ENCODE data around the gene TBCA.

The TBCA gene, protein sequence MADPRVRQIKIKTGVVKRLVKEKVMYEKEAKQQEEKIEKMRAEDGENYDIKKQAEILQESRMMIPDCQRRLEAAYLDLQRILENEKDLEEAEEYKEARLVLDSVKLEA

DNA sequence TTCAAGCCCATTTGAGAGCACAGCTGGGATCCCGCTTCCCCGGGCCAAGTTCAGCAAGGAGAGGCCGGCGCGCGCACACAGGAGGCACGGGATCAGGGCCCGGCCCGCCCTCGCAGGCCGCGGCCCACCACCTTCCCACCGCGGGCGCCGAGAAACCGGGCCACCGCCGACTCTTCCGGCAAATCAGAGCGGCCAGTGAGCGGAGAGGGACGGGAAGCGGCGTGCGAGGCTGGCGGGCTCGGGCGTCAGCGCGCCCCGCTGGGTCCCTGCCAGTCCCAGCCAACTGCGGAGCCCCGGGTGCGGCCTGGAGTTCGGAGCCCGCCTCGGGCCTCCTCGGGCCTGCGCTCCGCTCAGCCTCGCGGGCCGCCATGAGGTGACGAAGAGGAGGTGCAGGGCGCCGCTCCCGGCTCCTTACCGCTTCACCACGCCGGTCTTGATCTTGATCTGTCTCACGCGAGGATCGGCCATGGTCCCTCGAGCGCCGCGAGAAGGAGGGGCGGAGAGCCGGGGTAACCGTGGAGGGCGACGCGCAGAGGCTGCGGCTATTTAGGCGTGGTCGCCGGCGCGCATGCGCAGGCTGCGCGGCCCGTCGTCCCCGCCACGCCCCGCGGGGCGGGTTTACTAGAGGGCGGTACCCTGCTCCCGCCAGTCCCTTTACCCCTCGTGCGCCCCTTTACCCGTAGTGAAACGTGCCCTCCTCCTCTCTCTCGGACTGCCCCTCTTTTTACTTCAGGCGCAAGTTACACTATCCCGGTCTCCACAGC, at the start of gene TBCA:
Gene TBCA, minus strand, starts transcription at position 550 of the 764 bp plus-strand sequence. Its CDS starts 82 bp downstream, at position 468.
- DNase-seq = peak; percentile 95

DNA sequence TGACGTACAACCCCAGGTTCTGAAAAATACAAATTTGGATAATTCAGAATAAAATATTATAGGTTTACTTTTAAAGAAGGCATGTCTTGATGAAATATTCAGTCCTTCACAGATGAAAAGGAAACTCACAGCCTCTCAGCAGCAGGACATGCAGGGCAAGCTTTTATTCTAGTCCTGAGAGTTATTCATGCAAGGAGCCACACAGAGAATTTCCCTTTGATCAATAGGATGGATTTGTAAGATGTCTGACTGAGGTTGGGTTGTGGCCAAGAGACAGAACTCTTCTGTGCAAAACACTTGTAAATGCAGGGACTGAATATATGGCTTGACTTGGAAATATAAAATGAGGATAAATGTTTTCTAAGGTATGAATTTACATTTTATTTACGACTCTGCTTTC, 48.8 kb upstream of the TBCA start:
- no peak for DNase-seq

DNA sequence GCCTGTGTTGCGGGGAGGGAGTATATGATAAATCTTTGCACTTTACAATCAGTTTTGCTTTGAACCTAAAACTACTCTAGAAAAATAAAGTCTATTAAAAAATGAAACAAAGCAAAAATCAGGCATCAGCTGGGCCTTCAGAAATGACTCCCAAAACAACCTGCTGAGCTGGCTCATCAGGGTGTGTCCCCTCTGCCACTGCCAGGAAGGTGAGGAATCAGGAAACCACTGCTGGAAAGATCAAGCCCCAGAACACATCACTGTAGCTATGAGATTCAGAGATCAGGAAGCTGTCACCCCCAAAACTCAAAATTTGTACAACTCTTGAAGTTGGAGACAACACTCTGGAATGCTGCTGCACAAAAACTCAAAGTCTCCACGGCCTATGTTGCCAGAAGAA, 40.5 kb upstream of the TBCA start:
- DNase-seq = no peak

DNA sequence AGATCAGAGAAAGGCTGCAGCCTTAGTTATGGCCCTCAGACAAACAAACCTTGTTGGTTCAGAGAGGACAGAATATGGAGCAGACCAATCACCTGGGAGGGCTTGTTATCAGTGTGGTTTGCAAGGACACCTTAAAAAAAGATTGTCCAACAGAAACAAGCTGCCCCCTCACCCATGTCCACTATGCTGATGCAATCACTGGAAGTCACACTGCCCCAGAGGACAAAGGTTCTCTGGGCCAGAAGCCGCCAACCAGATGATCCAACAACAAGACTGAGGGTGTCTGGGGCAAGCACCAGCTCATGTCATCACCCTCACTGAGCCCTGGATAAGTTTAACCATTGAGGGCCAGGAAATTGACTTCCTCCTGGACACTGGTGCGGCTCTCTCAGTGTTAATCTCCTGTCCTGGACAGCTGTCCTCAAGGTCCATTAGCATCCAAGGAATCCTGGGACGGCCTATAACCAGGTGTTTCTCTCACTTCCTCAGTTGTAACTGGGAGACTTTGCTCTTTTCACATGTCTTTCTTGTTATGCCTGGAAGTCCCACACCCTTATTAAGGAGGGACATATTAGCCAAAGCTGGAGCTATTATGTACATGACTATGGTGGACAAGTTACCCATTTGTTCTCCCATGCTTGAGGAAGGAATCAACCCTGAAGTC, 36.9 kb upstream of the TBCA start:
- no peak for DNase-seq

DNA sequence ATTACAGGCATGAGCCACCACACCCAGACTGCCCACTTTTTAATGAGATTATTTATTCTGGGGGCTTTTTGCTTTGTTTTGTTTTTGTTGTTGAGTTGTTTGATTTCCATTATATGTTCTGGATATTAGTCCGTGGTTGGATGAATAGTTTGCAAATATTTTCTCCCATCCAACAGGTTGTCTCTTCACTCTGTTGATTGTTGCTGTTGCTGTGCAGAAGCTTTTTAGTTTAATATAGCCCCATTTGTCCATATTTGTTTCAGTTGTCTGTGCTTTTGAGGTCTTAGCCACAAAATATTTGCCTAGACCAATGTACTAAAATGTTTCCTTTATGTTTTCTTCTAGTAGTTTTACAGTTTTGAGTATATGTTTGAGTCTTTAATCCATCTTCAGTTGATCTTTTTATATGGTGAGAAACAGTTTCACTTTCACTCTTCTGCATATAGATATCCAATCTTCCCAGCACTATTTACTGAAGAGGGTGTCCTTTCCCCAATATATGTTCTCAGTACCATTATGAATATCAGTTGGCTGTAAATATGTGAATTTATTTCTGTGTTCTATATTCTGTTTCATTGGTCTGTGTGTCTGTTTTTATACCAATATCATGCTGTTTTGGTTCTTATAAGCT, 30.2 kb upstream of the TBCA start:
- no peak for DNase-seq

DNA sequence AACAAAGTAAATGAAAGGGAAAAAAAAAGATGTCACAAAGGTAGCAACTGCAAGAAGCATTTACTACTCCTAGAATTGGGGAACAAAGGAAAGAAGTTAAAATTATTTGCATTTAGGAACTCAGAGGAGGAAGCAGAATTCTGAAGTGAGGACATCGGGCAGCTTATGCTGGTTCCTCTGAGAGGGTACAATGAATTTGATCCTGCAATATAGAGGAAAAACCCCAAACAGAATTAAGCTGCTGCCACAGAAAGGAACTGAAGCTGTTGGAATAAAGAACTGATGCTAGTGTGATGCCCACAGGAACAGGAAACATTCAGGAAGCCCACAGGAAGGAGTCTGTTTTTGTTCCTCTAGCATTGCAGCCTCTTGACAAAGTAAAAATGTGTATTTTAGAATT, 22.3 kb upstream of the TBCA start:
- DNase-seq = no peak

DNA sequence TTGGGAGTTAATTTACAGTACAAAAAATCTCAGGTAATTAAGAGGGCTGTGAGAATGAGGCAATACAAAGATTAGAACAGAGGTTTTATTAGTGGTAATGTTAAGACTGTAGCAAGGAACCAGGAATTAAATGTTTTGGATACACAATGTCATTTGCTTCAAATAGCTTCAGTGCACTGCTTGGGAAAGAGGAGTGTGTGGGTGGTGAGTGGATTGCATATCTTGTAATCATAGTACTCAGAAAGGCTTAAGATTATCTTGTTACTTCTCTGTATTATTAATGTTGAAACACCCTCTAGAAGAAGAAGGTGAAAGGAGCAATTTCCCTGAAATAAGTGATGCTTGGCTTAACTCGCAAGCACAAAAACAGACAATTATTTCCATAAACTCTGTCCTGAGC, 21.0 kb upstream of the TBCA start:
- no peak for DNase-seq

DNA sequence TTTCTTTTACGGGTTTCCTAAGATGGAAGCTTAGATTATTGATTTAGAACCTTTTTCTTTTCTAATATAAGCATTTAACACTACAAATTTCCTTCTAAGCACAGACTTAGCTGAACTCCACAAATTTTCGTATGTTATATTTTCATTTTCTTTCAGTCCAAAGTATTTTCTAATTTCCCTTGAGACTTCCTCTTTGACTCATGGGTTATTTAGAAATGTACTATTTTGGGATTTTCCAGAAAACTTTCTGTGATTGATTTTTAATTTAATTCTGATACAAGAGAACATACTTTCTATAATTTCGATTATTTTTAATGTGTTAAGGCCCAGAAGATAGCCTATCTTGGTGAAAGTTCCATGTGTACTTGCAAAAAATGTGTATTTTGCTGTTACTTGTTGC, 19.7 kb upstream of the TBCA start:
- no peak for DNase-seq

DNA sequence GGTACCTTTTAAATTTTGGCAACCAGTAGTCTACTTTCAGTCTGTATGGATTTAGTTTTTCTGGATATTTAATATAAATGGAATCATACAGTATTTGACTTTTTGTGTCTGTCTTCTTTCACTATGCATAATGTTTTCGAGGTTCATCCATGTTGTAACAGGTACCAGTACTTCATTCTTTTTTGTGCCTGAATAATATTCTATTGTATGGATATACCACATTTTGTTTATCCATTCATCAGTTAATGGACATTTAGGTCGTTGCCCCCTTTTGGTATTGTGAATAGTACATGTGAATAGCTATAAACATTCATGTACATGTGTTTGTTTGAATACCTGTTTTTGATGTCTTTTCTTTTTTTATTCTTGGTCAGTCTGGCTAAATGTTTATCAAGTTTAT, 19.1 kb upstream of the TBCA start:
- no peak for DNase-seq

DNA sequence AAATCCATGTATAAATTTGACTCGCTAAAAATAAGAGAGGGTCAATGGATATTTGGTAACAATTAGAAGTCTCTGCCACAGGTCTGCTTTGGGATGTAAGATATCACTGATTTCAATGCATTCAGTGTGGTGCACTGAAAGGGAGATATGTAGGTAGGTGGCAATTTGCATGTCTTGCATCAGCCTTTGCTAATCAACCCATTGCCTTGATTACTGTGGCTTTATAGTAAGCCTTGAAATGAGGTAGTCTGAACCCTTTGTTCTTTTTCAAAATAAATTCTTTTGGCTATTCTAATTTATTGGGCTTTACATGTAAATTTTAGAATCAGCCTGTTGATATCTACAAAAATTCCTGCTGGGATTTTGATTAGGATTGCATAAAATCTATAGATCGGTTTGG, 15.8 kb upstream of the TBCA start:
- DNase-seq = no peak

DNA sequence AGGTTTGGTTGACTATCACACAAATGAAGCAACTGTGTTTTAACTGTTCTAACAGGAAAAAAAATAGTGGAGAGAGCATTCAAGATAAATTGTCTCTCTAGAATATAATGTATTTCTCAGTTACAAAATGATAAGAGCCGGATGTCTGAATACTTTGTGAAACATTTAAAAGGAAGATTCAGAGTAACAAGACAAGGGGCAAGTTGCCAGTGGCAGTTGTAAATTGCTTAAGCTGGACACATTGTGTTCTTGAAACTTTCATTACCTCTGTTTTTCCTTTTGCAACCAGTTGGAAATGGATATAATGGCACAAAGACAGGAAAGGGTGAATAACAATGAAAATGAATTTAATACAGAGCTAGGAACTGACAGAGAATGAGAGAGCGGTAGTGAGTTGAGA, 15.2 kb upstream of the TBCA start:
- no peak for DNase-seq

DNA sequence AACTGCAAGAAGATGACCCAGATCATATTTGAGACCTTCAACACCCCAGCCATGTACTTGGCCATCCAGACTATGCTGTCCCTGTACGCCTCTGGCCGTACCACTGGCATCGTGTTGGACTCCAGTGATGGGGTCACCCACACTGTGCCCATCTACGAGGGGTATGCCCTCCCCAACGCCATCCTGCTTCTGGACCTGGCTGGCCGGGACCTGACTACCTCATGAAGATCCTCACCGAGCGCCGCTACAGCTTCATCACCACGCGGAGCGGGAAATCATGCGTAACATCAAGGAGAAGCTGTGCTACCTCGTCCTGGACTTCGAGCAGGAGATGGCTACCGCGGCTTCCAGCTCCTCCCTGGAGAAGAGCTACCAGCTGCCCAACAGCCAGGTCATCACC, 9.1 kb upstream of the TBCA start:
- DNase-seq = no peak

DNA sequence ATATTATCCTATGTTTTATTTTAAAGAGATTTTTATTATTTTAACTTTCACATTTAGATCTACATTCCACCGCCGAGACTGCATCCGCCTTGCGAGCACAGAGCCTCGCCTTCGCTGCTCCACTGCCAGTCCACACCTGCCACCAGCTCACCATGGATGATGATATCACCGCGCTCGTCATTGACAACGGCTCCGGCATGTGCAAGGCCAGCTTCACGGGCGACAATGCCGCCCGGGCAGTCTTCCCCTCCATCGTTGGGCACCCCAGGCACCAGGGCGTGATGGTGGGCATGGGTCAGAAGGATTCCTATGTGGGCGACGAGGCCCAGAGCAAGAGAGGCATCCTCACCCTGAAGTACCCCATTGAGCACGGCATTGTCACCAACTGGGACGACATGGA, 8.6 kb upstream of the TBCA start:
- no peak for DNase-seq

DNA sequence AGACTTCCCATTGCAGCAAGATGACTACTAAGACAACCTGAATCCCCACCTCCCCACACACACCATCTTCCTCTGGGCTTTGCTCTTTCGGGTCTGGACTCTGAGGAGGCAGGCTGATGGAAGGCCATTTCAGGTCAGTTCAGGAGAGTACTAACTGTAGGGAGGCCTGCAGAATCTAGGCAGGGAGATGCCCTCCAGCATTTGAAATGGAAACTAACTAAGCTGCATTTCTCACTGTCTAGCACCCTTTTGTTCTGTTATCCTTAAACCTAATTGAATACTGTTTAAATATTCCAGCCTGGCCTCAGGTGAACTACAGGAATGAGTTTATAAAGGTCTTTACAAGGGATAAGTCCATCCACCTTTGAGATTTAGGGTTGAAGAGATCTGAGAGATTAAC, 4.9 kb upstream of the TBCA start:
- DNase-seq = no peak

DNA sequence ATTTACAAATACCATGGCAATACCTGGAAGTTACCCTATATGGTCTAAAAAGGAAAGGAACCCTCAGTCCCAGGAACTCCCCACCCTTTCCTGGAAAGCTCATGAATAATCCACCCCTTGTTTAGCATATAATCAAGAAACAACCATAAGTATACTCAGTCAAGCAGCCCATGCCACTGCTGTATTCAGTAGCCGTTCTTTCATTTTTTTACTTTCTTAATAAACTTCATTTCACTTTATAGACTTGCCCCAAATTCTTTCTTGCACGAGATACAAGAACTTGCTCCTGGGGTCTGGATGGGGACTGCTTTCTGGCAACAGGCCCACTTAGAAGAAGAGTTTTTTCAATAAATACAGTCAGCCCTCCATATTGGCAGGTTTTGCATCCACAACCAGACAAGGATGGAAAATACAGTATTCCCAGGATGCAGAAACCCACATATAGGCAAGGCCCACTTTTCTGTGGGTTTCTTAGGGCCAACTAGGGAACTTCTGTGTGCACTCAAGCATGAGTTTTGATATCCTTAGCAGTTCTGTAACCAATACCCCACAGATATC, 2.8 kb upstream of the TBCA start:
- DNase-seq = no peak

DNA sequence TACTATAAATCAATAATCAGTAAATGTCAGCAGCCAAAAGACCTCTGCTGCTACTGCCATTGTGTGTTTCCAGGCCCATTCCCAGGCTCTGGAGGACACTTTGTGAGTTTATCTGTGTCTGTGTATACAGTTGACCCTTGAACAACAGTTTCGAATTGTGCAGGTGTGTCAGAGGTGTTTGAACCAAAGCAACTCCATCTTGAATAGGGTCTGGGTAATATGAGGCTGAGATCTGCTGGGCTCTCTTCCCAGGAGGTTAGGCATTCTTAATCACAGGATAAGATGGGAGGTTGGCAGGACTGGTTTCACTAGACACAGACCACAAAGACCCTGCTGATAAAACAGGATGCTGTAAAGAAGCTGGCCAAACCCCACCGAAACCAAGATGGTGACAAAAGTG, 2.3 kb upstream of the TBCA start:
- no peak for DNase-seq

DNA sequence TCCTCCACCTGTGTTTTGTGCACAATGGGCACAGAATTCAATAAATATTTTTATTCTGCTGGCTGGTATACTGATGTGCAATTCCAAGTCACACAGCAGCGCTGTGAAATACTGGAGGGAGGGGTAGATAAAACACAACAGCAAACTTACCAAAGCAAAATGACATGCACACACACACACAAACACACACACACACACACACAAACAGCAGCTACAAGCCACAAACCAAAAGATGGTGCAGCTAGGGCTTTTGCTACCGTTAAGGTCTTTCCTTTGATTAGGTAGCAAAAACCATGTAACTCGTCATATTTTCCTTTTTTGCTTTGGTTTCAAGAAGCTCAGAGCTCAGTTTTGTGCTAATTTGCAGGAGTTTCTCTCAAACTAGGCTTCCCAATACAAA, 1.8 kb upstream of the TBCA start:
- DNase-seq = no peak

DNA sequence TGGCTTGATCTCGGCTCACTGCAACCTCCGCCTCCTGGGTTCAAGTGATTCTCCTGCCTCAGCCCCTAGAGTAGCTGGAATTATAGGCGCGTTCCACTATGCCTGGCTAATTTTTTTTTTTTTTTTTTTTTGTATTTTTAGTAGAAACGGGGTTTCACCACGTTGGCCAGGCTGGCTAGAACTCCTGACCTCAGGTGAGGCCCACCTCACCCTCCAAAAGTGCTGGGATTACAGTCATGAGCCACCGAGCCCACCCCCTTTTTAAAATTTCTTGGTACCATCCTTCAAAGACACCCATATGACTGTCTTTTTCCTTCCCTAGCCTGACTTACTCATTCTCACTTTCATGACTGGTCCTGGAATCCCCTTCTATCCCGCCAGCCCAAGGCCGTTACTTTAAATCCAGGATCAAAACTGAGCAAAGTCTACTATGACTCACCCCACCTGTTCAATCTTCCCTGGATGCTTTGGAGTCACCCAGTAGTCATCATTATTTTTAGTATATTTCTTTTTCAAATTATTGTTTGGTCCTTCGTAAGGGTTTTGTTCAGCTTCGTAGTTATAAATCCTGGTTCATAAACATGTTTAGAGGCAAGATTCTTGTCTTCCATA, 1.2 kb upstream of the TBCA start:
- DNase-seq = no peak

DNA sequence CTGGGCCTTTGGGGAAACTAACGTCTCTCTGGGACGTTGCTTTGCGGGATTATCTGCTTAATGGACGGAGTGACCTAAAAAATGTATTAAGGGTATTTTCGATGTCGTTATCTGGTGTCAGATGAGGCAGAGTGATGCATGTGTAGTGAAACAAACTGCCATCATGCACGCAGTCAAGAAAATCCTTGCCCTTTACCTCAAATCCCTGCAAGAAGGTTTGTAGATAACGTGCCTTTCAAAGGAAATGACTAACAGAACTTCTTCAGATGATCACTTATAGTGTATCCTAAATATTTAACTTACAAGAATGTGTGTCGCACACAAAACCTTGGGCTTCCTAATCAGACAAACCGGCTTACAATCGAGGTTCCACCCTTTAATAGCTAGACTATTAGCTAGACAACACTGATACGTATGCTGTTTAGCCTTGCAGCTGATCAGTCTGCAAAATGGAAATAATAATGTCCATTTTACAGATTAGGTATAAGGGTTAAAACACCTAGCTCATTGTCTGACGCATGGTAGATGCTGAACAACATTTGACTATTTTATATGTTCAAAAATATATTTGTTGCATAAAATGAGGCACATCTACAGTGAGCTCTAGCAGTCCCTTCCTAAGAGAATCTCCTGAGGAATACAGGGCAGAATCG, 541 bp upstream of the TBCA start:
- no peak for DNase-seq

DNA sequence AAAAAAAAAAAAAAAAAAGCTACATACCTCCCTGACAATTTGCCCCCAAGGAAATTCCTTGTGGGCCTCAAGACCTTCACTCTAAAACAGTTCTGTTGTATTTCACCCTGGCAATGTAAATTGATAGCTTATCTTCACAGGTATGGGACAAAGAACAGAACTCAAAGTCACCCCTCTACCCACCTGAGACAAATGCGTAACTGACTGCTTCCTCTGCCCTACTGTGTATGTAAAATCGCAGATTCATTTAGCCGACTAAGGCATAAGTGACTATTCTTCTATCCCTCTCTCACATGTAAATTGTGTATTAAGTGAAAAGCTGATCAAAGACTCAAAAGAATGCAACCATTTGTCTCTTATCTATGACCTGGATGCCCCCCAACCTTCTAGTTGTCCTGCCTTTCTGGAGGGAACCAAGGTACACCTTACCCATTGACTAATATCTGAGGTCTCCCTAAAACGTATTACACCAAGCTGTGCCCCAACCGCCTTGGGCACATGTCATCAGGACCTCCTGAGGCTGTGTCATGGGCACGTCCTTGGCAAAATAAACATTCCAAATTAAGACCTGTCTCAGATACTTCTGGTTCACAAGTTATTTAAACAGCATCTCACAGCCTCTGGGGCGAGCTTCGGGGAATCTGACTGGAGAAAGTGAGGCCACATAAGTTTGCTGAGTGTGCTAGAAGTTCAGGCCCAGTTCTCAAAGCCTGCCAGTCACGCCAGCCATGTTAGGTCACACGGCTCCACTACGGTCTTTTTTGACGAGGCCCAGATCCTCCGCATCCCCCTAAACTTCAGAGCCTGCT, 954 bp downstream of the TBCA start:
- peak; percentile 42 for DNase-seq

DNA sequence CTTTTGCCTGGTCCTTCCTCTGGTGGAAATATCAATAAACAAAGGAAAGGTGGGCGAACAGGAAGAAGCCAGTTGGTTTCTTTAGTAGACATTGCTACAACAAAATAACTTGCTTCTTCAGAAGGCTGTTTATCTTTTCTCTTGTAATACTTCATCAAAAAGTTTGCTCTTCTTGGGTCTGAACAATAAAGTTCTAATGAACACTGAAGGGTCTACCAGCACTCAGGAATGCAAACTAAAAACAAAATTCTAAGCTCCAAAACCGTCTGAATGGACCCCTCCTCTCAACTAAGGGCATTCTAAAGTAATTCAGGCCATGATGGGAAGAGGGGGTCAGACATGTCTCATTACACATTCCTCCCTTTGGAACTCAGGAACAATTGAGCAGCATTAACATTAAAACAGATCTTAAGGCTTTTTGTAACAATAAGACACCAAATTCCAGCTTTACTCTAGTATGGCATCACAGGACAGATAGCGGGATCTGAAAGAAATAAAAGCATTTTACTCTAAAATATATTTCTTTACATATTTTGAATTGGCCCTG, 2.3 kb downstream of the TBCA start:
- DNase-seq = no peak

DNA sequence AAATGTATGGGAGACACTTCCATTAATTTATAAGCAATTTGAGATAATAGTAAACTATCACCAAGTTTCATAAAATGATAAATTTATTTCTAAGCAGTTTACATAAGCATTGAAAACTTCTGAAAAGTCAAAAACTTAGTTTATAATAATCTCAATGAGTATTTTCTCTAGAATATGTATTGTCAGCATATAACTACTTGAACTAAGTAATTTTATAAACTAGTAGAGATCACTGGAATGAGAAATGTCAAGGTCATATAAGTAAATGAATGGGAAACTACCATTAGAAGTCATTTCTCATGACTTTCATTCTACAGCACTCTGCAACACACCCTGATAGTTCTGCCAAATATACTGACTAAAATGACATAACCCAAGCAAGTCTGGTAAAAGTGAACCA, 3.4 kb downstream of the TBCA start:
- DNase-seq = no peak

Data from activated CD4-positive, alpha-beta T cell treated with anti-CD3 and anti-CD28 coated beads, Interleukin-10, Interleukin-2, amounts not matched to agents 100 ng/mL and 50 ng/mL, durations not matched to agents 16 hours and 8 hours (primary cell).